Eye (tissue), 1 donor: ENCODE measurements around the gene PRKCH.

Experiments
- DNase-seq: peaks from one replicate; pipeline ENCODE4 v3.0.0-alpha.2; 2015

The PRKCH gene

DNA sequence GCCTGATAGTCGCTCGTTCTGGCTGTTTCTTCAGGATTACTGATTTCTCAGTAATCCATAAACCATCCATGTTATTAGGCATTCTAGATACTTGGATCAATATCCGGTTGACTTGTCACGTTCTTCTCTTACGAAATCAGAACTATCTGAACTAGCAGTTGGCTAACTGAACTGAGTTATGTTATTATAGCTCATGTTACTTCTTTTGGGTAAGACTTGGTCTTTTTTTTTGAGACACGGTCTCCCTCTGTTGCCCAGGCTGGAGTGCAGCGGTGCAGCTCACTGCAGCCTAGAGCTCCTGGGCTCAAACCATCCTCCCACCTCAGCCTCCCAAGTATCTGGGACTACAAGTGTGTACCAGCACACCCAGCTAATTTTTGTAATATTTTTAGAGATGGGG lies 178.6 kb downstream of the PRKCH start:
- DNase-seq = no peak

DNA sequence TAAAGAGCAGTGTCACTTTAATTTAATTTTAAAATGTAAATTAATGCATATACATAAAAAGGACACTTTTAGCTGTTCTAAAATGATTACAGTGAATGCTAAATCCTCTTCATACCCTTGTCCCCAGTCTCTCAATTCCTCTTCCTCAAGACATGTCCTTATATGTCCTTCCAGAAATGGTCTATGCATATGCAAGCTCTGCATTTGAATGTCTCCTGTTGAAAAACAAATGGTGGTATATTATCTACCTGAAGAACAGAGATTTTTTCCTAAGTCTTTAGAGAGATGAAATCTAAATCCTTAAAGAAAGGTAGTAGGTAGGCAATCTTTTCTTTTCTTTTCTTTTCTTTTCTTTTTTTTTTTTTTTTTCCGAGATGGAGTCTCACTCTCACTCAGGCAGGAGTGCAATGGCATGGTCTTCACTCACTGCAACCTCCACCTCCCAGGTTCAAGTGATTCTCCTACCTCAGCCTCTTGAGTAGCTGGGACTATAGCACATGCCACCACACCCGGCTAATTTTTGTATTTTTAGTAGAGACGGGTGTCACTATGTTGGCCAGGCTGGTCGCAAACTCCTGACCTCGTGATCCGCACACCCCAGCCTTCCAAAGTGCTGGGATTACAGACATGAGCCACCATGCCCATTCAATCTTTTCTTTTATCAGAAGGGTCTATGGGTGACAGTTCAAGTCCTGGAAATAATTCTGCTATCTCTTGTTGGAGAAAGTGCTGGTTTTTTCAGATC lies 180.5 kb downstream of the PRKCH start:
- DNase-seq = no peak

DNA sequence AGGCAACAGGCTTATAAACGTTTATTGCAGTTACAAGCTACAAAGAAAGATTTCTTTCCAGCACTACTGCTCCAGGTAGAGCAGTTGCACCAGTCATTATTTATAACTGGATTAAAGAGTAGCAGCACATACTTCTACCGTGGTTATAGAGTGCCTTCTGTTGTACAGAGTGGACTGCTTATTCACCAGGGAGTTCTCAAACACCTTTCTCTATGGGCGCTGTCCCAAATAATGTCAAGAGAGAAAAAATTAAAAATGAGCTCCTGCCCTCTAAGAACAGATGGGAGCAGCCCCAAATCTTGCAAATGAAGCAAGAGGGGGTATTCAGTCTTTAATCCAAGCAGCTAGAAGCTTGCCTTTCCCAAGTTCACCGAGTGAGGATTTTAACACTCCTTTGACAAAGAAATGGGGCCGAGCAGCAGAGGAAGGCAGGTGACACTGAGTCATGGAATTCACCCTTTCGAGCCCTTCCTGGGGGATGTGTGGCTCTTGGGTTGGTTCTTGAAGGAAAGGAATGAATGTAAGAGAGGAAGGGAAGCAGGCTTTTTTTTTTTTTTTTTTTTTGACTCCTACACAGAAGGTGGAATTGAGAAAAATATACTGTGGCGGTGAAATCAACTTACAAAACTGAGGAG lies 181.2 kb downstream of the PRKCH start:
- DNase-seq = no peak

DNA sequence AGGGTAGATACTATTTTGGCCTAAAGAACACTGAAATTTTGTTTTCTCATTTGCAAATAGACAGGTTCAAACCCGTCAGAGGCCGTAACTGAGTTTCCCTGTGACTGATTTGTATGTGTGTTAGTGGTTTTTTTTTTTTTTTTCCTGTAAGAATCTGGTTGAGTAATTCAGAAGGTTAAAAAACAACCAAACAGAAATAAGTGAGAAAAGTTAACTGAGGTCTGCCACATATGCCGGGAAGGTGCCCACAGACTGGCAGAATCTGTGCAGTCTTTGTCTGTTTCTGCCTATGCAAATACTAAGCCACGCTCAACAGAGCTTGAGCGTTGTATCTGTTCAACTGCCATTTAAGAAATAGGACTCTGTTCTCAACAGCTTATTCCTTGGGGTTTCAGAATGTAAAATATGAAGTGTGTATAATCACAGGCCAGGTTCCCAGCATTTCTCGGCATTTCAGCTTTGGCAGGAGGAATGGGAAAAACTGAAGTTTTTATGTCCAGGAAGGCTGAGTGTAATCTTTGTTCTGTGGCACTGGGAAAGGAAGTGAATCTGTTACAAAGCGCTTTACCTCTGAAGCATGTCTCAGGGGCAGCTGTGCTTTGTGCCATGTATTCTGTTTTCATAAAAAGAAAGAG lies 181.9 kb downstream of the PRKCH start:
- DNase-seq = no peak

DNA sequence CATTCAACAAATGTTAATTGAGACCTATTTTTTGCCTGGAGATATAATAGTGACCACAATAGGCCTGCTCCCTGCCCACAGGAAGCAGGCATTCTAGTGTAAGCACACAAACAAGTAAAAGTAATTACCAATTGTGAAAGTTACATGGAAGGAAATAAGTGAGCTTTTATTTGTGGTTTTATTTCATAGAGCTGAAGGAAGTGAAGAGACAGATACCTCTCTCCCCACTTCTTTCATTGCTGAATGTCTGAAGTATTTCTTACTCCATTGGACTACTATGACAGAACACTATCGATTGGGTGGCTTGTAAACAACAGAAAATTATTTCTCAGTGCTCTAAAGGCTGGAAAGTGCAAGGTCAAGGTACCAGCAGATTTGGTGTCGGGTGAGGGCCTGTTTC lies 183.5 kb downstream of the PRKCH start:
- no peak for DNase-seq

DNA sequence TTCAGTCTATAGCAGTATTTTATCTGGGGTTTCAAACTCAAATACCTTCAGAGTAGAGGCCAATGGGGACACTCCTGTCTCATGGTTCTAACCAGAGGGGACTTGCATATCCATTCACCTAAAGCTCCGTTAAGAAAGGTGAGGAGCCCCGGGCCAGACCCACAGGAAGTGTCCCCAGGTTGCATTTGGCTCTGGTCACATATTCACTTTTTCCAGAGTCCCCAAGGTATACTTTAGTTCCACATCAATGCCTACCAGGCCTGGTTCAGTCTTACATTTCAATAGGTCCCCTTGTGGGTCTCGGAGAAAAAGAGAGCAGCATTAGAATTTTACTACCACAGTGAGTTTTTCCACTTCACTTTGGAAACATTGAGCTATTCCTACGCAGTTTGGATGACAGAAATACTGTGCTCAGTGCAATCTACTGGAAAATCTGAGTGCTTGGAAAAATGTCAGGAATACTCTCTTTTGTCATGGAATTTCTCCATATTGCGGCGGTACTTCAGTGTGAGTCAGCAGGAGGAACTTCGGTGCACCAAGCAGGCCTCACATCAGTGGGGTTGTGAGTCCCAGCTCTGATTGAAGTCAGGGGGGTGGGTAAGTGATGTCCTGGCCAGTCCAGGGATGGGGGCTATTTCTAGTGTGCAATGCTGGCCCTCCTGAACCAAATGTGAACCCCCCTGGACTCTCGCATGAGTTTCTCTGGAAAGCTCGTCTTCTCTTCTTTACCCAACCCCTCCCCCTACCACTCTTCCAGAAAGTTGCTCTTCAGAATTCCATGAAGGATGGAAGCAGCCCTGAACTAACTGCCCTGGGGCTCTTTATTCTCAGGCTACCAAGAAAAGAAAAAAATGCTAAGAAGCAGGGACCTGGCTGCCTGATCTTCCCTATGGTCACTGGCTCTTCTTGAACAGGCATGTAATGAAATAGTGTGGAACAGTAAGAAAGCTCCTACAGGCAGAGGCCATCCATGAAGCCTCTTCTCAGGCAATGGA lies 184.7 kb downstream of the PRKCH start:
- no peak for DNase-seq

DNA sequence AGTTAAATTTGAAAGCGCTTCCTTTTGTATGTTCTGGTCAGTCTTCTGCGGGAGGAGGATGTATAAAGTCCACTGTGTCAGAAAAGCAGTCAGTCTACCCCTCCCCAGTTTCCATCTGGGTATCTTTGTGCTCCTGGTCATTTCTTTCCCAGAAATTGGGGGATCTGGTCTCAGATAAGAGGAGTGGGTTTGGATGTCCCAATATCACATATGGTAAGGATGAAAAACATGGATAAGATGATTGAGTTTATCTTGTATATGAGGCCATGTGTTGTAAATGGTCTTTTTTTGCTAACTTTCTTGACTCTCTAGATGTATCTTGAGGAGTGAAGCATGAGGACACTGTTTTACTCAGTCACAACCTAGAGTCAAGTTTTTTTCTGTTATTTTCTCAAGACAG lies 187.1 kb downstream of the PRKCH start:
- no peak for DNase-seq

DNA sequence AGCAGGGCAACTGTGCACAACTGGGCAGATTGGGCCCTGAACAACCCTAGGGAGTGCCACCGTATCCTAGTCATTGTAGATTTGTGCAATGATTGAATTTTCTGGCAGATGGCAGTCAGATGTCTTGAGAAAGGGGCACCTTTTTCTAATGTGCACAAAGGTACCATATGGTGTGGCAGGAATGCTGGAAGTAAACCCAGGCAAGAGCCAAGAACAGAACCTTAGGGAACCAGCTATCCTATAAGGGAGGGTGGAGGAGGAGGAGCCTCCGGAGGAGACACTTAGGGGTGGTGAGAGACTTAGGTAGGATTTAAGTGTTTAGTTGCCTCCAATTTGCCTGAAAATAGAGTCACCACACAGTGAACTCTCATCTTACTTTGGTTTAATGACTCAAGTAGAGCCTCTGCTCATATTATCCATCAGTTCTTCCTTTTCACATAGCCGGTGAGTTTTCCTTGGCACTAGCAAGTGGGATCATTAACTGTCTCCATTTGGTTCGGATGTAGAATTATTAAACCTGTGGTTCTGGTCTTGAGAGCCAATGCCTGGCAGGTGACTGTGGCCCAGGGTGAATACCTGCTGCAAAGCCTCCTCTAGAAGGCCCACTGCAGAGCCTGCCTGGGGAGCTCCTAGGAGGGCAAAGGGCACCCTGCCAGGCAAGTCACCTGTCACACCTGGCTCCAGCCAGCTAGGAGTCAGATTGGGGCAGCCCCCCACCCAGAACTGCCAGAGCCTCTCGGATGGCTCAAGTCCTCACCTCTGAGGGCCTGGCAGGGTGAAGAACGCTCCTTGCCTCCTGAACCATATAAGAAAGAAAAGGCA lies 189.6 kb downstream of the PRKCH start:
- no peak for DNase-seq

DNA sequence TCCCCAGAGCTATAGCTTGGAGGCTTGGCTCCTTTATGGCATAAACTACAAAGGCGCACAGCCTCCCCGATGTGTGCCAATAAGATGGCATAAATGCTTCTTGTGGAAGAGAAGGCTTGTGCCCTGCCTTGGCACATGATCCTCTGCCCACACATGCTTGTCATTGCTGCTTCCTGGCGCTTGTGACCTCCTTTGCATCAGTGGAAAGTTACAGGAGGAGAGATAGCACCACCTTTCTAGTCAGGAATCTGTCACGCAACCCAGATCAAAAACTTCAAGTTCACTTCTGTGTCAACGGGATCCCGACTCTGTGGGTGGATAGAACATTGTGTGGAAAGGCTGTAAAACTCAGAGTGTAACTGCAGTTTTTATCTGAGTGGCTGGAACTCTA lies 190.2 kb downstream of the PRKCH start:
- DNase-seq = no peak

DNA sequence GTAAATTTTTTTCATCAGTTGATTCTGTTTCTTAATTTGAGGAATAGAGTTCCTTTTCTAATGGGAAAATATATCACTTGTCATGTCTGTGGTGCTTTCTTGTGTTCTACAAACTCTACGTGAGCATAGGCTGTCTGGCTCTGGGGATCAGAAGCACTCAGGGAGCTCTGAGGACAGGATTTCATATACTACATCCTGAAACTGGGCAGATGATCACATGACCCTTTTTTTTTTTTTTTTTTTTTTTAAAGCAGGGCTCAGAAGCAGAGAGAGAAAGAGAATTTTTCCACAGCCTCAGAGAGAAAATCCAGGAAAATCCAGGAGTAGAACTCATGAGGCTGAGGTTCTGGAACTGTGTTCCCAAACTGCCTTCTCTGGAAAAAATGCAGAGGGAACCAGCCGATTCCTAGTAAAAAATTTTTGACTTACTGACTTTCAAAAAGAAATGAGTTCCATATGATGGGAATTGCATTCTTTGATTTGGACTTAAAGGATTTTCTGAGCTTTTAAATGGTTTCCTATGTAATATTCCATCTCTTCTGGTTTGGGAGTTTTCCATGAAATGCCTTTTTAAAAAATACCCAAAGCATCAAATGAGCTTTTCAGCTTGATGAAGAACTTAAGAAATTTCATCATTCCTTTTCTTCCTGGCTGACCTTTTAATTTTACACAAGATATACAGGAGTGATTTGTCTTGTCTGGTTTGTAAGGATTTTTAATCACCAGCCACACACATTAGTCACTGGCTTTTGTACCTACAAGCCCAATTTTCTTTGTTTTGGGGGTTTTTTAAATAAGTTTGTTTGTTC lies 190.9 kb downstream of the PRKCH start:
- DNase-seq = no peak

DNA sequence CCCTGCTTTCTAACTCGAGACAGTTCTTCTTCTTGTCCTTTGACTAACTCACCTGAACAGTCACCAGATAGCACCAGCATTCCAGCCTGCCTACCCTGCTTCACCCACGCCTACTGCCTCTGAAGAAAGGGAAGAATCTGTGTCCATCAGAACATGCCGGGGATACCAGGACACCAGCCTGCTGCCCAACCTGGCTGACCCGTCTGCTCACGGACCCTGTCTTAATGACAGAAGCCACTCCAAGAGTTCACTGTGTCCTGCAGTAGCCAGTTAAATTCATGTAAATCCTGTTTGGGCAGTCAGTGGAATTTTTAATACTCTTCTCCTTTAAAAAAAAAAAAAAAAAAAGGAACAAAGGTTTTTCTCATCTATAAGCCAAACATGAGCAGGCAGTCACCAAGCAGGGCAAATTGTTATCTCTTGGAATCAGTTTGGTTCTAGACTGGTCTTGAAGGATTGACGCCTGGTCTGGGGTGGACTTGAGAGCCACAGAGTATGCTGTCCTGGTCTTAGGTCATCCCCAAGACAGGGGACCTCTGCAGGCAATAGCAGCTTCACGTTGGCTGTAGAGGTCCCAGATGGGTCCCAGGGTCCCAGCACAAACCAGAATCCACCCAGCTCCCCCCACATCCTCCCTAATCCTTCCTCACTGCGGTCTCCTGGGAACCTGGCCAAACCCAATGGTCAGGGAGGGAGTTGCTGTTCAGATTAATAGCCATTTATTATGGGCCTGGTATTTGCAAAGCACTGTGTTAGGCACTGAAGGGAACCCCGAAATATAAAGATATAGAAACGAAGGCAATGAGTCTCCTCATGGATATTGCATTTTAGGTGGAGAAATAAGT lies 192.8 kb downstream of the PRKCH start:
- no peak for DNase-seq

DNA sequence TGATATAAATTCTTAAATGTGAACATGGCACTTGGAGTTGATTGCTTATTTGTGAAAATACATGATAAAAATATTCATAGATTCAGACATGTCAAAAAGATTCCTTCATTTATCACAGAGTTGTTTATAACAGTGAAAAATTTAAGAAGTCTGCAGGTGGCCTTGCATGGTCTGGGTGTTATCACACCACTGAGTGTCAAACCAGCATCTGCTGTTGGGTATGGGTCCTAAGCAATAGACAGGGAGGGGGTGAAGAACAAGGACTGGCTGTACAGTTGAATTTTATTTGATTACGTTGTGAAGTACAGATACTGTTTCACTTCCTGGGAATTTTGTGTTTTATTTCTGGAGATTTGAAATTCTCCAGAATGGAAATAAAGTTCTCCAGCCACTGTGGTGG lies 193.5 kb downstream of the PRKCH start:
- DNase-seq = no peak

DNA sequence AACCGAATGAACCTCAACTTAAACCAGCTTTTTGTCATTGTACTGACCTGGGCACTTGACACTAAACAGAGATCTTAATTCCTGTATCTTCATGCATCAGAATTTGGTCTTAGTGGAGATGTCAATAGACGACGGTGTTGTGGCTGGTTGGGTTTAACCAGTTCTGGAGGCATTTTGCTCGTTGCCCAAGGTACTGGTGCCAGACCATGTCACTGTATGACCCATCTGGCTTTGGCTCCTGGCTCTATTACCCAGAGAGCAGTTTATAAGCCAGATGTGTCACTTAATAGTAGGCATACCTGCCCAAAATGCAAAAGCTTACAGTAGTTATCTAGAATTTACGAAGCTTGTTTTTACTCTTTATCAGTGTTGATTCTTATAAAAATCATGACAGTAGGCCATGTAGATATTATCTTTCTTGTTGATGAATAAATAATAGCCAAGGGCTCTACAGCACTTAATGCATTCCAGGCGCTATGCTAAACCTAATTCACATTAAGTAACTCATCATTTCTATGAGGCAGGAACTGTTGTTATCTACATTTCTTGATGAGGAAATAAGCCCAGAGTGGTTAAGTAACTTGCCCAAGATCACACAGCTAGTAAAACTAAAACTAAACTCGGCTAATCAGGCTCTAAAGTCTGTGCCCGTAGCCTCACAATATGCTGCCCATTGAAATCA lies 194.2 kb downstream of the PRKCH start:
- DNase-seq = no peak

DNA sequence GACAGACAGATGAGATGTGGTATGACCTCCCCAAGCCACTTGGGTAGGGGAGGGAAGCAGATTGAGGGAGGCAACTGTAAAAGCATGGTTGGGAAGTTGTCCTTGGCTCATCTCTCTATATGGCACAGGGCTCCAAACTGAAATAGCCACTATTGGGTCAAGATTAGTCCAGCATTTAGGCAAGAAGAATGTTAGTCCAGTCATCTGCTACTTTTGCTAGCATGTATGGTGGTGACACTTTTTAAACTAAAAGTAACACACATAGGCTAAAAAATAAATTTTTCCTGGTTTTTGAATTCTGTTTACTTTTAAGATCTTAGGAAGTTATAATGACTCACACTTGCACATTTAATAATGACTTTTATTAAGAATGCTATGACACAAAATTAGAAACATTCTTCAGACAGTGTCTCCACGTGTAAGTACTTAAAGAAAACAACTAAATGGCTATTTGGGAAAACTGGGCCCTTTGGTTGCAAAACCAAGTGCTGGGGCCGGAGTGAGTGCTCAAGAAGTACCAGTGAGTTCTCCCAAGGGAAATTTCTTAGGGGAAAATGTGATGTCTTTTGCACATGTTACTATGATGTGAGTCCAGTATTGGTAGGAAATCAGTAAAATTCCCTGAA lies 194.9 kb downstream of the PRKCH start:
- DNase-seq = no peak

DNA sequence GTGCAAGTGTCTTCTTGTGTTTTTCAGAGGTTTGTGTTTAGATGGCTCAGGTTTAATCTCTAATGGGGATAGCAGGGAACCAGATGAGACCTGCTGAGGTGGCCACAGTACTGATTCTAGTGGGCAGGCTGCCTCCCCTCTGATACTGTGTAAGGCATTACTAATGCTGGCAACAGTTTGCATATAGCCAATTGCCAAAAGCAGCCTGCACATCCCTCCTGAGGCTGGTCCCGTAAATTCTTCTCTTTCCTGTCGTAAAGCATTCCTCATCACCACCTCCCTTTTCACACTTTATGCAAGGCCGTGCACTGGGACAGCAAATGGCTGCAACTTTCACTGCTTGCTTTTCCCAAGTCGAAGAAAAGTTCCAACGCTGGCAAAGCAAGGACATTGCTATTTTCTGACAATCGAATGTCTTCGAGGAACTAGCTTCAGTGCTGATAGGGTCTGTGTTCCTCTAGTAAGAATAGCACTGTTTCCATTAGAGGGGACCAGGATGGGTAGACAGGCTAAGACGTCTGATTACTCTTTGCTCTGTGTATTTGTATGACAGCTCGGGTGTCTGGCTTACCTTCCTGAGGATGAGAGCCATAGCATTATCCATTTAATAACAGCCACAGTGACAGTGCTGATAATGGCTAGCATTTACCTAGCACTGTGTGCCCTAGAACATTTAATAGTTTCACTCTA lies 195.7 kb downstream of the PRKCH start:
- no peak for DNase-seq

DNA sequence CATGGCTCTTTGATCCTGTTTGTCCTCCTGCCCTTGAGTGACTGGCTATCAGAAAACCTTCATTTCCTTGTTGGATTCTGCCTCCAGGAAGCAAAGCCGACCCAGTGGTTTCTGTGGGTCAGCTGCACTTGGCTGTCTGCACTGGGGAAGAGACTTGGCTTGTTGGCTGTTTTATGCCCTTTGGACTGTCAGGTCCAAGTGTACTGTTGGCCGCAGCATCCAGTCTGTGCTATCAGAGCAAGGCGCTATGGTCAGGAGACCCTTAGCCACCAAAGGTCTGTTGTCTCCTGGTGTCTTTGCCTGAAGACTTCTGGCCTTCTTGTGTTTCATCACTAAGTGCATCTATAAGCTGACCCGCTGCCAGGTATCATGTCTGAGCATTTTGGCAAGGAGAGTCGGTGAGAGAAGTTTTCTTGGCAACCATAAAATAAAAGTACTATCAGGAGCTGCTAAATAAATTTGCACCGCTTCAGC lies 196.6 kb downstream of the PRKCH start:
- DNase-seq = no peak

DNA sequence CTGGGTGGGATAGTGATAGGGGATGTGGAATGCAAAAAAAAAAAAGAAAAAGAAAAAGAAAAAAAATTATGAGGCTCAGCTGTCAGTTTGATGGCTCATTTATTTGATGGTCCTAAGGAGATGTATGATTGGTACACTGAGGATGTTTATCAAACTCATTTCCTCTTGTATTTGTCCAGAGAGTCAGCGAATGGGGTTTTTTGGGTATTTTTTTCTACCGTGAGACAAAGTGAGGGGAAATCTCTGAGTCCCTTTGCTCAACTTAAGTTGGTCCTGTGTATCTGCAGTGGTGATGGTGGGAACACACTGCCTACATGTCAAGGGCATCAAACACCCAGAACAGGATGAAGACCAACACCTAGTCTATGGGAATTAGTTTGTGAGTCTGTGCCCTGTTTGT lies 197.0 kb downstream of the PRKCH start:
- DNase-seq = no peak

DNA sequence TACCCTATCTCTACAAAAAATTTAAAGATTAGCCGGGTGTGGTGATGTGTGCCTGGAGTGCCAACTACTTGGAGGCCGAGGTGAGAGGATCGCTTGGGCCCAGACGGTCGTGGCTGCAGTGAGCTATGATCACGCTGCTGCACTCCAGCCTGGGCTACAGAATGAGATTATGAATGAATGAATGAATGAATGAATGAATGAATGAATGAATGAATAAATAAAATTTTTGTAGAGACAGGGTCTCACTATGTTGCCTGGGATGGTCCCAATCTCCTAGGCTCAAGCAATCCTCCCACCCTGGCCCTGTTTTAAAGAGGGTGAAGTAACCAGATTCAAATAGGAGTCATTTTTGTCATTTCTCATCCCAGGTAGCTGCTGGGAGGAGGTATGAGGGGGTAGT lies 197.7 kb downstream of the PRKCH start:
- no peak for DNase-seq

DNA sequence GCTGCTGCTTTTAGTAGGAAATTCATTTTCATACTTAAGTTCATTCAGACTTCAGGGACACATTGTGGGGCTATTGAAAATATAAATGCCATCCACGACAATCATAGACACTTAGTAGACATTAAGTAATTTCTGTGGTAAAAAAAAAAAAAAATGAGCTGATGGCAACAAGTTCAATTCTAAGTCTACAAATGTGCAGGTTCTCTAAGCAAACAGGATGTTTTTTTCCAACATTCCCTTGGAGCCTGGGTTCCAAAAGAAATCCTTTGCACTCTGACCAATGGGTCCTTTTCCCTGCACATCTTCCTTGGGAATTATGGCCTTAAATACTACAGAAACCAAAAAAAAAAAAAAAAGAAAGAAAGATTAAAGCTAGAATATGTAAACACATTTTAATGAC lies 198.4 kb downstream of the PRKCH start:
- DNase-seq = no peak
